ENCODE measurements around the gene PDCD11. TPM values are rescaled to one million over a fixed set of nuclear protein-coding genes. Genes with fewer than 3 reads are reported as not detected.

The PDCD11 gene
- total and polyA plus RNA-seq, 4 donors = 6.0 to 24.2 (median 16.9) TPM

DNA sequence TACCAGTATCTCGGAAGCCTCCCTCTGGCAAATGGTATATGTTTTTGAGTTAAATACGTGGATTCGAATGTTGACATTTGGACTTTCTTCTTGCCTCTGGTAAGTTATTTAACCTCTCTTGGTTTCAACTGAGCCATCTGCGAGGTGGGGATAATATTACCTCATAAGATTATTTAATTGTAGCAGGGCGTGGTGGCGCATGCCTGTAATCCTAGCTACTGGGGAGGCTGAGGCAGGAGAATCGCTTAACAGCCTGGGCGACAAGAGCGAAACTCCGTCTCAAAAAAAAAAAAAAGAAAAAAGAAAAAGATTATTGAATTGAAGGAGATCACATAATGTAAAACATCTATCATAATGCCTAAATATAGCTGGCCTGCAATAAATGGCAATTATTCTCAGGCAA, 29.0 kb upstream of the PDCD11 start:
- ATAC-seq (ENCODE audit: low FRiP score) = no peak
- no peak for DNase-seq

DNA sequence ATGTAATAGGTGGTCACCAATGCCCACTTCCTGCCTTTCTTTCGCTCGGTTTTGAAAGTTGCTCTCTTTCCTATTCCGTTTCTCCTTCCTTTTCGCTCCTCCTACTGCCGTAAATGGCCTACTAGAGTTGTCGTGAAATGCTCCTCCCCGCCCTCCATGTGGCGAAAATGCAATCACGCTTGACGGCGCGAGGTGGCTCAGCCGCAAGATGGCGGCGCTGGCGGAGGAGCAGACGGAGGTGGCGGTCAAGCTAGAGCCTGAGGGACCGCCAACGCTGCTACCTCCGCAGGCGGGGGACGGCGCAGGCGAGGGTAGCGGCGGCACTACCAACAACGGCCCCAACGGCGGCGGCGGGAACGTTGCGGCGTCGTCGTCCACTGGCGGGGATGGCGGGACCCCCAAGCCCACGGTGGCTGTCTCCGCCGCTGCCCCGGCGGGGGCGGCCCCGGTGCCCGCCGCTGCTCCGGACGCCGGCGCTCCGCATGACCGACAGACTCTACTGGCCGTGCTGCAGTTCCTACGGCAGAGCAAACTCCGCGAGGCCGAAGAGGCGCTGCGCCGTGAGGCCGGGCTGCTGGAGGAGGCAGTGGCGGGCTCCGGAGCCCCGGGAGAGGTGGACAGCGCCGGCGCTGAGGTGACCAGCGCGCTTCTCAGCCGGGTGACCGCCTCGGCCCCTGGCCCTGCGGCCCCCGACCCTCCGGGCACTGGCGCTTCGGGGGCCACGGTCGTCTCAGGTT, 28.5 kb upstream of the PDCD11 start, which contains the start of gene TAF5:
Gene TAF5 (plus strand): TSS at position 195 of the 737 bp plus-strand sequence. CDS start 14 bp downstream, at position 209.
- WGBS, 2 donors = 0% methylated on average over 67 to 81 of the region's 81 CpGs
- intact Hi-C loops (cut with DNase I) = no loop called here
- H3K9me3 ChIP-seq (ENCODE audit: control insufficient read depth, low read length) = no peaks in the 10 kb centered on the region

More for the DNA sequence above, 29.0 kb upstream of the PDCD11 start:
- H3K9me3 ChIP-seq (ENCODE audit: control insufficient read depth, low read length) = no peaks in the 10 kb centered on the region
- intact Hi-C loops (cut with DNase I) = no loop called here
- WGBS, 2 donors = 58 to 63% methylated on average over 10 of the region's 10 CpGs
- H3K27me3 ChIP-seq (ENCODE audit: control insufficient read depth in 1 of 2, insufficient read depth in 2 of 2, low read length in 1 of 2) = no peaks in the 10 kb centered on the region
- H3K27ac ChIP-seq (ENCODE audit: low read depth in 1 of 2, low read length in 2 of 2) = peak overlapping the region in 1 of 2 donors; percentile 33
- no peaks in the 10 kb centered on the region for H3K36me3 ChIP-seq (ENCODE audit: control insufficient read depth in 1 of 2, insufficient read depth in 2 of 2, low read length in 1 of 2)
- H3K4me1 ChIP-seq (ENCODE audit: control insufficient read depth in 1 of 2, insufficient read depth in 2 of 2, low read length in 2 of 2) = no peaks in the 10 kb centered on the region
- peak overlapping the region in 1 of 2 donors; percentile 94 for H3K4me3 ChIP-seq (ENCODE audit: low read length in 2 of 2)

DNA sequence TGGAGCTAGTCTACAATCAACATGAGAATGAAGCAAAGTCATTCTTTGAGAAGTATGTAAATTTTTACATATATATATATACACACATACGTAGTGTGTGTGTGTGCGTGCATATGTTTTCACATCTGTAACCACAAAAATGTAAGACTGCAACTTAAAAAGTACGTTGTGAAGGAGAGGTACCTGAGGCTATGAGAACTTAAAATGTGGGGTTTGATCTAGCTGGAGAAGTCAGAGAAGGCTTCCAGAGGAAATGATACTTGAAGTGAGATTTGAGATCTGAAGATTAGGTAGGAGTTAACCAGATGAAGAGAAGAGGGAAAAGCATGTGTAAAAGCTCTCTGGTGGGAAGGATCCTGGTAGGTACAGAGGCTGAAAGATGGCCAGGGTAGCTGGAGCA, 22.9 kb upstream of the PDCD11 start:
- Histone ChIP-seq H3K9me3 (ENCODE audit: control insufficient read depth, low read length) (no peaks in the 10 kb centered on the region), H3K27me3 (ENCODE audit: control insufficient read depth in 1 of 2, insufficient read depth in 2 of 2, low read length in 1 of 2) (no peaks in the 10 kb centered on the region), H3K4me1 (ENCODE audit: control insufficient read depth in 1 of 2, insufficient read depth in 2 of 2, low read length in 2 of 2) (no peaks in the 10 kb centered on the region), H3K4me3 (ENCODE audit: low read length in 2 of 2) (no peak overlapping the region), H3K36me3 (ENCODE audit: control insufficient read depth in 1 of 2, insufficient read depth in 2 of 2, low read length in 1 of 2) (peaks cover 0 to 9% of the 10 kb centered on the region in 2 donors), H3K27ac (ENCODE audit: low read depth in 1 of 2, low read length in 2 of 2) (no peak overlapping the region)
- no peak for DNase-seq
- WGBS, 2 donors = 83 to 86% methylated on average over 3 of the region's 3 CpGs
- no peak for ATAC-seq (ENCODE audit: low FRiP score)
- intact Hi-C loops (cut with DNase I) = no loop called here

More for the DNA sequence above, 28.5 kb upstream of the PDCD11 start, which contains the start of gene TAF5:
- Histone ChIP-seq H3K4me1 (ENCODE audit: control insufficient read depth in 1 of 2, insufficient read depth in 2 of 2, low read length in 2 of 2) (no peaks in the 10 kb centered on the region), H3K36me3 (ENCODE audit: control insufficient read depth in 1 of 2, insufficient read depth in 2 of 2, low read length in 1 of 2) (no peaks in the 10 kb centered on the region), H3K27me3 (ENCODE audit: control insufficient read depth in 1 of 2, insufficient read depth in 2 of 2, low read length in 1 of 2) (no peaks in the 10 kb centered on the region), H3K4me3 (ENCODE audit: low read length in 2 of 2) (peak within 1 kb of the TSS; percentile 56 to 94), H3K27ac (ENCODE audit: low read depth in 1 of 2, low read length in 2 of 2) (peak within 1 kb of the TSS; percentile 2 to 33)
- peak; percentile 94 to 96 for DNase-seq
- ATAC-seq (ENCODE audit: low FRiP score) = peak; percentile 97

DNA sequence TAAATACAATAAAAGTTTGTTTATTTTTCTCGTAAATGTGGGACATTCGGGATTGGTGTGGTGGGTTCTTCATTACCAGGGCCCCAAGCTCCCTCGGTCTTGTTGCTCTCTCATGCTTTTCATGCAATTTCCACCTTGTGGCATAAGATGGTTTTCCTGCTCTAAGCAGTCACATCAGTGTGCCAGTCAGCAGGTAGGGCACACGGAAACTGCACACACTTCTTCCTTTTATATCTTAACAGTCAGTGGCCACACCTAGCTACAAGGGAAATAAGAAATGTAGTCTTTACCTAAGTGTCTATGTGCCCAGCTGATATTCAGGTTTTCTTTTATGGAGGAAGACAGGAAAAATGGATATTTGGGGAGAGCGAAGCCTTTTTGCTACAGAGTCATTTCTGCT, 22.2 kb upstream of the PDCD11 start:
- Histone ChIP-seq H3K9me3 (ENCODE audit: control insufficient read depth, low read length) (no peaks in the 10 kb centered on the region), H3K36me3 (ENCODE audit: control insufficient read depth in 1 of 2, insufficient read depth in 2 of 2, low read length in 1 of 2) (peaks cover 0 to 9% of the 10 kb centered on the region in 2 donors), H3K27me3 (ENCODE audit: control insufficient read depth in 1 of 2, insufficient read depth in 2 of 2, low read length in 1 of 2) (no peaks in the 10 kb centered on the region), H3K4me3 (ENCODE audit: low read length in 2 of 2) (no peak overlapping the region), H3K27ac (ENCODE audit: low read depth in 1 of 2, low read length in 2 of 2) (no peak overlapping the region), H3K4me1 (ENCODE audit: control insufficient read depth in 1 of 2, insufficient read depth in 2 of 2, low read length in 2 of 2) (no peaks in the 10 kb centered on the region)
- intact Hi-C loops (cut with DNase I) = no loop called here
- DNase-seq = no peak
- no peak for ATAC-seq (ENCODE audit: low FRiP score)
- WGBS, 2 donors = 95 to 98% methylated on average over 5 of the region's 5 CpGs

DNA sequence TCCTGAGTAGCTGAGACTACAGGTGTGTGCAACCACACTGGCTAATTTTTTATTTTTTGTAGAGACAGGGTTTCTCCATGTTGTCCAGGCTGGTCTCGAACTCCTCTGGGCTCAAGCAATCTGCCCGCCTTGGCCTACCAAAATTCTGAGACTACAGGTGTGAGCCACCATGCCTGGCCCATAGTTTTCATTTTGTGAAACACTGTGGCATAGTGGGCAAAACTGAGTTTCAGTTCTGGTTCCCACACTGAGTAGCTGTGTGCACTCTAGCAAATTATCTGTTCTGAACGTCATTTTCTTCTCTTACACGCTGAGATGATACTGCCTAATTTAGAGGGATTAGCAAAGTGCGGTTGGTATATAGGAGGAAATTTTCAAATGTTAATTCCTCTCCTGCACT, 13.7 kb upstream of the PDCD11 start:
- H3K4me3 ChIP-seq (ENCODE audit: low read length in 2 of 2) = no peak overlapping the region
- H3K9me3 ChIP-seq (ENCODE audit: control insufficient read depth, low read length) = no peaks in the 10 kb centered on the region
- H3K27me3 ChIP-seq (ENCODE audit: control insufficient read depth in 1 of 2, insufficient read depth in 2 of 2, low read length in 1 of 2) = no peaks in the 10 kb centered on the region
- ATAC-seq (ENCODE audit: low FRiP score) (no peak), DNase-seq (no peak)
- WGBS, 2 donors = 93 to 94% methylated on average over 5 of the region's 5 CpGs
- intact Hi-C loops (cut with DNase I) = no loop called here
- H3K36me3 ChIP-seq (ENCODE audit: control insufficient read depth in 1 of 2, insufficient read depth in 2 of 2, low read length in 1 of 2) = peaks cover 3 to 4% of the 10 kb centered on the region in 2 donors
- no peaks in the 10 kb centered on the region for H3K4me1 ChIP-seq (ENCODE audit: control insufficient read depth in 1 of 2, insufficient read depth in 2 of 2, low read length in 2 of 2)
- H3K27ac ChIP-seq (ENCODE audit: low read depth in 1 of 2, low read length in 2 of 2) = no peak overlapping the region

DNA sequence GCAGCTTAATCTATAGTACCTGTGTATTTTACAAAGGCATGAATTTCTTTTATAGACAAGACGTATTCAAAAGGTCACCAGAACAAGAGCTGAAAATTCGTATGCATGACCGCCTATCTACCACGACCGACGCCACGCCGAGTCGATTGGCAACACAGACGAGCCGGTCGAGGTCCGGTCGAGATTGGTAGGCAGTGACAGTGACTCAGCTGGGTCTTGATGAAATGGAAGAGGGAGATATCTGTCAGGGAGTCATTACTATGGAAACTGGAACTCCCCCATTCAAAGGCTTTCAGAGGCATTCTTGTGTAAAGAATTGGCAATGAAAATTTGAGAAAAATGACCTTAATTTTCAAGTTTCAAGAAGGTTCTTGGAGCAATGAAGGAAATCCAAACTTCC, 2.2 kb upstream of the PDCD11 start:
- ATAC-seq (ENCODE audit: low FRiP score) (no peak), DNase-seq (no peak)
- Histone ChIP-seq H3K36me3 (ENCODE audit: control insufficient read depth in 1 of 2, insufficient read depth in 2 of 2, low read length in 1 of 2) (peaks cover 0 to 4% of the 10 kb centered on the region in 2 donors), H3K27me3 (ENCODE audit: control insufficient read depth in 1 of 2, insufficient read depth in 2 of 2, low read length in 1 of 2) (no peaks in the 10 kb centered on the region), H3K27ac (ENCODE audit: low read depth in 1 of 2, low read length in 2 of 2) (no peak overlapping the region), H3K4me3 (ENCODE audit: low read length in 2 of 2) (no peak overlapping the region), H3K4me1 (ENCODE audit: control insufficient read depth in 1 of 2, insufficient read depth in 2 of 2, low read length in 2 of 2) (peaks cover 0 to 6% of the 10 kb centered on the region in 2 donors), H3K9me3 (ENCODE audit: control insufficient read depth, low read length) (no peaks in the 10 kb centered on the region)
- 91 to 92% methylated on average over 14 of the region's 14 CpGs for WGBS, 2 donors
- intact Hi-C loops (cut with DNase I) = no loop called here

DNA sequence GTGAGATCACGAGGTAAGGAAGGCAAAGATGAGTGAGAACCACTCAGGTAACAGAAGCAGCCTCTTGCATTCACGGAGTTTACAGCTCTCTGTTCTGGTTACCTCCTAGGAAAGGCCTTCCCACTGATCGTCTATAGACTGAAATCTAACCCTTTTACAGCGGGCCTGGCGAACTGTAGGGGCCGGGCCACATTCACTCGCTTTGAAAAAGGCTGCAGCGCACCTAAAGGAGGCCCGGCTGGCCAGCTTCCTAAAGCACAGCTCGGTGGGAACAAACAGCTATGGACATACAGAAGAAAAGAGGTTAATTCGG, 716 bp upstream of the PDCD11 start:
- Histone ChIP-seq H3K4me1 (ENCODE audit: control insufficient read depth in 1 of 2, insufficient read depth in 2 of 2, low read length in 2 of 2) (peaks cover 0 to 6% of the 10 kb centered on the region in 2 donors), H3K9me3 (ENCODE audit: control insufficient read depth, low read length) (no peaks in the 10 kb centered on the region), H3K36me3 (ENCODE audit: control insufficient read depth in 1 of 2, insufficient read depth in 2 of 2, low read length in 1 of 2) (peaks cover 2% of the 10 kb centered on the region in 2 donors), H3K4me3 (ENCODE audit: low read length in 2 of 2) (peak overlapping the region; percentile 61 to 90), H3K27me3 (ENCODE audit: control insufficient read depth in 1 of 2, insufficient read depth in 2 of 2, low read length in 1 of 2) (no peaks in the 10 kb centered on the region), H3K27ac (ENCODE audit: low read depth in 1 of 2, low read length in 2 of 2) (peak overlapping the region in 1 of 2 donors; percentile 63)
- 2 to 4% methylated on average over 11 of the region's 11 CpGs for WGBS, 2 donors
- peak; percentile 32 for ATAC-seq (ENCODE audit: low FRiP score)
- DNase-seq = no peak
- intact Hi-C loops (cut with DNase I) = no loop called here

DNA sequence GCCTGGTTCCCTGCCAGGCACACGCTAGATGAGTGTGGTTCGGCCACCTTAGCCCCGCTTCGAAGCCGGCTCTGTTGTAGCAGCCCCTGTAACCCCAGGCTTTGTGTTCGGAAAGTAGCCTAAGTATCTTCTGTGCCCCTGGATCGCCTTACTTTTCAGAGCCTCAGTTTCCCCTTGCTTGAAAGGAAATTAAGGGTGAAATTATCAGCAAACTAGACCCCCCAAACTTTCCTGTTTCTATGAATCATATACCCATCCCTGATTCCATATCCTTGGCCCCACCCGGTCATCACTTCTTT, 312 bp downstream of the PDCD11 start:
- Histone ChIP-seq H3K27ac (ENCODE audit: low read depth in 1 of 2, low read length in 2 of 2) (no peak overlapping the region), H3K4me1 (ENCODE audit: control insufficient read depth in 1 of 2, insufficient read depth in 2 of 2, low read length in 2 of 2) (peaks cover 0 to 6% of the 10 kb centered on the region in 2 donors), H3K36me3 (ENCODE audit: control insufficient read depth in 1 of 2, insufficient read depth in 2 of 2, low read length in 1 of 2) (peaks cover 2% of the 10 kb centered on the region in 2 donors), H3K9me3 (ENCODE audit: control insufficient read depth, low read length) (no peaks in the 10 kb centered on the region), H3K27me3 (ENCODE audit: control insufficient read depth in 1 of 2, insufficient read depth in 2 of 2, low read length in 1 of 2) (no peaks in the 10 kb centered on the region), H3K4me3 (ENCODE audit: low read length in 2 of 2) (peak overlapping the region; percentile 49 to 61)
- intact Hi-C loops (cut with DNase I) = no loop called here
- ATAC-seq (ENCODE audit: low FRiP score) (no peak), DNase-seq (no peak)
- 0 to 1% methylated on average over 8 of the region's 8 CpGs for WGBS, 2 donors

DNA sequence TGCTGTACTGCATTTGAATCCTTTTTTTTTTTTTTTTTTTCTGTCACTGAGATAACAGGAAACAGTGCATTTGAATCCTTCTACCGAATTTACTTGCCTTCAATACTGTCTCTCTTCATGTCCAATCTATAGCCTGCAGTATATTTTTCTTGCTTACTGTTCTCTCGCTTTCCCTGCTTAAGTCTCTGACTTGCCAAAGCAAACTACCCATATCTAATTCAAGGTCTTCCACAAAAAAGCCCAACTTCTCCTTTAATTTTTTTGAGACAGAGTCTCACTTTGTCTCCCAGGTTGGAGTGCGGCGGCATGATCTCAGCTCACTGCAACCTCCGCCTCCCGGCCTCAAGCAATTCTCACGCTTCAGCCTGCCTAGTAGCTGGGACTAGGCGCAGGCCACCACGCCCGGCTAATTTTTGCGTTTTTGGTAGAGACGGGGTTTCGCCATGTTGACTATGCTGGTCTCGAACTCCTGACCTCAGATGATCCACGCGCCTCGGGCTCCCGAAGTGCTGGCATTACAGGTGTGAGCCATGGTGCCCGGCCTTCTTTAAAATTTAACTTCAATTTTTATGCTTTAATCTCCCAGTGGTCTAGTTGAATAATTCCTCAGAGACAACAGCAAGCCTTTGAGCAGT, 882 bp downstream of the PDCD11 start:
- DNase-seq (no peak), ATAC-seq (ENCODE audit: low FRiP score) (no peak)
- 58 to 60% methylated on average over 19 of the region's 19 CpGs for WGBS, 2 donors
- peaks cover 0 to 6% of the 10 kb centered on the region in 2 donors for H3K4me1 ChIP-seq (ENCODE audit: control insufficient read depth in 1 of 2, insufficient read depth in 2 of 2, low read length in 2 of 2)
- no peaks in the 10 kb centered on the region for H3K27me3 ChIP-seq (ENCODE audit: control insufficient read depth in 1 of 2, insufficient read depth in 2 of 2, low read length in 1 of 2)
- no peaks in the 10 kb centered on the region for H3K9me3 ChIP-seq (ENCODE audit: control insufficient read depth, low read length)
- H3K27ac ChIP-seq (ENCODE audit: low read depth in 1 of 2, low read length in 2 of 2) = no peak overlapping the region
- intact Hi-C loops (cut with DNase I) = no loop called here
- peak overlapping the region; percentile 49 to 61 for H3K4me3 ChIP-seq (ENCODE audit: low read length in 2 of 2)
- H3K36me3 ChIP-seq (ENCODE audit: control insufficient read depth in 1 of 2, insufficient read depth in 2 of 2, low read length in 1 of 2) = peaks cover 2% of the 10 kb centered on the region in 2 donors

Data from aorta (tissue), 5 donors.